HG02588 (cell line): ENCODE data around the gene TMCC1.
A peak's percentile ranks its signal among the peaks of the same experiment; 100 is the strongest.
"Not testable (repeated sequence)": the region's sequence is repeated elsewhere in the genome, so short reads cannot be mapped to it uniquely, and the experiment has no call there.

Source experiments
- ATAC-seq: cut with Tn5 transposase; IDR thresholded peaks from one replicate; pipeline ENCODE4 v1.9.1; 2021; ENCODE audit warnings: mild to moderate bottlenecking, moderate library complexity; ENCODE audit not compliant: unreplicated experiment

Gene TMCC1

GRCh38 chr3:129837065-129837642, 56.4 kb downstream of the TMCC1 start:
- ATAC-seq, result no peak

- ATAC-seq, result no peak
These were observed 57.0 kb downstream of the TMCC1 start for GRCh38 chr3:129836381-129837064.

GRCh38 chr3:129835198-129835597, 58.3 kb downstream of the TMCC1 start:
- no peak for ATAC-seq

GRCh38 chr3:129834580-129834979, 58.9 kb downstream of the TMCC1 start:
- ATAC-seq, result no peak

- not testable (repeated sequence) for ATAC-seq
These were observed 61.6 kb downstream of the TMCC1 start for GRCh38 chr3:129831942-129832341.

GRCh38 chr3:129831503-129831902, 62.0 kb downstream of the TMCC1 start:
- ATAC-seq, result no peak

GRCh38 chr3:129829640-129830039, 63.9 kb downstream of the TMCC1 start:
- ATAC-seq, result no peak

GRCh38 chr3:129827765-129828164, 65.7 kb downstream of the TMCC1 start:
- ATAC-seq, result peak; percentile 92

GRCh38 chr3:129824926-129825541, 68.5 kb downstream of the TMCC1 start:
- ATAC-seq, result no peak

GRCh38 chr3:129822679-129823078, 70.8 kb downstream of the TMCC1 start:
- no peak for ATAC-seq

- no peak for ATAC-seq
These were observed 71.3 kb downstream of the TMCC1 start for GRCh38 chr3:129822241-129822640.

GRCh38 chr3:129820587-129820986, 72.9 kb downstream of the TMCC1 start:
- no peak for ATAC-seq

GRCh38 chr3:129812589-129812988, 80.9 kb downstream of the TMCC1 start:
- ATAC-seq, result no peak

GRCh38 chr3:129809297-129809696, 84.2 kb downstream of the TMCC1 start:
- ATAC-seq, result no peak

GRCh38 chr3:129796146-129796545, 97.4 kb downstream of the TMCC1 start:
- no peak for ATAC-seq

- no peak for ATAC-seq
These were observed 98.1 kb downstream of the TMCC1 start for GRCh38 chr3:129795186-129796010.

- ATAC-seq, result no peak
These were observed 99.0 kb downstream of the TMCC1 start for GRCh38 chr3:129794311-129795185.

GRCh38 chr3:129793942-129794310, 99.6 kb downstream of the TMCC1 start:
- no peak for ATAC-seq

- no peak for ATAC-seq
These were observed 100.2 kb downstream of the TMCC1 start for GRCh38 chr3:129793319-129793718.

GRCh38 chr3:129783470-129783869, 110.0 kb downstream of the TMCC1 start:
- no peak for ATAC-seq

- no peak for ATAC-seq
These were observed 114.6 kb downstream of the TMCC1 start for GRCh38 chr3:129778871-129779270.
